Embryonic facial prominence (tissue), 1 donor: ENCODE measurements around the gene CNOT10.
"Not testable (repeated sequence)": the region's sequence is repeated elsewhere in the genome, so short reads cannot be mapped to it uniquely, and the experiment has no call there.

Experiments used
- DNase-seq: peaks from one replicate; pipeline ENCODE4 v3.0.0-alpha.2; 2016; ENCODE audit errors: extremely low spot score

Gene CNOT10

GRCh38 chr3:32686713-32687112 is 1.7 kb downstream of the CNOT10 start:
- DNase-seq: no peak

DNA sequence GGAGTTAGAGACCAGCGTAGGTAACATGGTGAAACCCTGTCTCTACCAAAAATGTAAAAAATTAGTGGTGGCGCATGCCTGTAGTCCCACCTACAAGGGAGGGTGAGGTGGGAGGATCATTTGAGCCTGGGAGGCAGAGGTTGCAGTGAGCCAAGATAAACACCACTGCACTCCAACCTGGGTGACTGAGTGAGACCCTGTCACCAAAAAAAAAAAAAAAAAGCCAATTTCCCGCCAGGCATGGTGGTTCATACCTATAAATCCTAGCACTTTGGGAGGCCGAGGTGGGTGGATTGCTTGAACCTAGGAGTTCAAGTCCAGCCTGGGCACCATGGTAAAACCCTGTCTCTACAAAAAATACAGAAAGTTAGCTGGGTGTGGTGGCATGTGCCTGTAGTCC is 6.9 kb downstream of the CNOT10 start:
- no peak for DNase-seq

GRCh38 chr3:32696523-32696922 is 11.5 kb downstream of the CNOT10 start:
- no peak for DNase-seq

DNA sequence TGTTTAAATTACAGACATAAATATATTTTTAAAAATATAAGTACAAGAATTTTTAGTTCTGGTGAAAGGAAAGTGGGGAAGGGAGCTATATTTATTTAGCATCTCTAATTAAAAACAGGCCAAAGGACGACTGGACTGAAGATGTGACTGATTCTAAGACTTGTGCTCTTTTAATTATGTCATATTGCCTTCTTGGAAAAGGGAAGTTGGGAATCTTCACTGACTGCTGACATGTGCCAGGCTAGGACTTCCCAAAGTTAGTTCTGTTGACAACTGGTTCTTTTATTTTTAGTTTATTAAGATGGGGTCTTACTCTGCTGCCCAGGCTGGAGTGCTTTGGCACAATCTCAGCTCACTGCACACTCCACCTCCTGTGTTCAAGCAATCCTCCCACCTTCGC is 13.5 kb downstream of the CNOT10 start:
- DNase-seq: no peak

GRCh38 chr3:32699429-32699828 is 14.4 kb downstream of the CNOT10 start:
- no peak for DNase-seq

DNA sequence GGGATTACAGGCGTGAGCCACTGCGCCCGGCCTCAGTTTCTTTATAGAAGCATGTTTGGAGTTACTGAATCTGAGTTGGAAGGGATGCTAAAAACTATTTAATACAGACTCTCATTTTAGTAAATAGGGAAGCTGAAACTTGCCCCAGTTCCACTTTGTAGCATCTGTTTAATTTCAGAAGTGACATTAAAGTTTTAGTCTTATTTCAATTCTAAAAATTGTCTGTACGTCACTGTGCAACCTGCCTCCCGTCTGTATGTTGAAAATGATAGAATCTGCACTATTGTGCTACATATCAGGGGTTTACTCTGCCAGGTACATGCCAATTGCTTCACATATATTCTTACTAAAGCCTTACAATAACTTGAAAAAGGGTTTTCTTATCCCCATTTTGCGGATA is 15.3 kb downstream of the CNOT10 start:
- no peak for DNase-seq

DNA sequence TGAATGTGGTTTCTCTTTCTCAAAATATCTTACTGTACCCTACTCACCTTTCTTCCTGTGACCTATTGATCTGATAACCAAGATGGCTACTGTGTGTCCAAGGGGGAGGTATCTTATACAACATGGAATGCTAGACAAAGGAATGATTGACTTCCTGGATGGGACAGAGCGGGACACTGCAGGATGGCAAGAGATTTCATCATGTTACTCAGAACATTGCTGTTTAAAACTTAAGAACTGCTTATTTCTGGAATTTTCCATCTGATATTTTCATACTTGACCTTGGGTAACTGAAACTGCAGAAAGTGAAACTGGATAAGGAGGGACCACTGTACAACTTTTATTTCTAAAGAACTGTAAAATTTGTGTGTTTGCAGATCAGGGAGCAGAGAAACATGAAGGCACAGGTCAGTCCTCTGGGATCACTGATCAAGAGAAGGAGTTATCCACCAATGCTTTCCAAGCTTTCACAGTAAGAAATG is 18.5 kb downstream of the CNOT10 start:
- DNase-seq: no peak

DNA sequence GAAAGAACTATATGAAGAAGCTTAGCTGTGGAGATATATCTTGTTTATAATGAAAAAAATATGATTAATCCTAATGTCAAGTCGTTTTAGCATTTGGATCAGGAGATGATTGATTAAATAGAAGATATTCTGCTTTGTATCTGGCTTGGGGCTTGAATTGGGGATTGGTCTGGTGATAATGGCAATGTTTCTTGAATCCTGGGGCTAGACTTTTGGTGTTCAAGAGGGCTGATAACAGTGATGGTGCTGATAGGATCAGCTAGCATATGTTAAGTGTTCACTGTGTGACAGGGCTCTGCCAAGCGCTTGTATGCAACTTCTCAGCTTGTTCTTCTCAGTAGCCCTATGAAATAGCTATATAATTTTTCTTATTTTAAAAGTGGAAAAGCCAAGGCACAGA is 20.2 kb downstream of the CNOT10 start:
- no peak for DNase-seq

- no peak for DNase-seq
Observed at GRCh38 chr3:32706348-32707025, 21.5 kb downstream of the CNOT10 start.

DNA sequence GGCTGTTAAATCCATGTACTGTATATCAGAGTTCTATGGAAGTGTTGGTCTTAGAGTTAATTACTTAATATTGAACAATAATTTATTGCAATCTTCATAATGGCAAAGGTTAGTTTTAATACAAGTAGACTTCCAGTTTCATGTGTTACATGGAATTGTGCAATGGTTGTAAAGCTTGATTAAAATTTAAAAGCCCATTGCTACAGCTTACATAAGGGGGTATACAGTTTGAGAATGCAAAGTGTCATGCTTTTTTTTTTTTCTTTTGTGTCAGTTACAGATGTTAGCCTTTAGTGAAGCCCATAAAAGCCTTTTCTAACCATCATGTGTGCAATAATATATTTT is 22.0 kb downstream of the CNOT10 start:
- DNase-seq: no peak

- DNase-seq: no peak
Observed at GRCh38 chr3:32708672-32709283, 23.8 kb downstream of the CNOT10 start.

- DNase-seq: no peak
Observed at GRCh38 chr3:32709346-32709745, 24.4 kb downstream of the CNOT10 start.

DNA sequence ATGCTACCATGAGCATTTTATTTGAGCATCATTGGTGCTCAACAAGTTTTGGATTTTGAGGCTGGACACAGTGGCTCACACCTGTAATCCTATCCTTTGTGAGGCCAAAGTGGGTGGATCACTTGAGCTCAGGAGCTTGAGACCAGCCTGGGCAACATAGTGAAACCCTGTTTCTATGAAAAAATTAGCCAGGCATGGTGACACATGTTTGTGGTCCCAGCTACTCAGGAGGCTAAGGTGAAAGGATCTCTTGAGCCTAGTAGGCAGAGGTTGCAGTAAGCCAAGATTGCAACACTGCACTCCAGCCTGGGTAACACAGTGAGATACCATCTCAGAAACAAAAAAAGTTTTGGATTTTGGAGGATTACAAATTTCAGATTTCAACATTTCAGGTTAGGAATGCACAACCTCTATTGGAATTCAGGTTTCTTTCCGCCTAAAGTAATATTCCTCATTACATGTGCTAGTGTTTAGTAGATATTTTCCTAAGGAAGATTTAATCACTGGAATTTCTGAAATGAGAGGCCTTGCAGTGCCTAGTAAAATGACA is 27.6 kb downstream of the CNOT10 start:
- DNase-seq: no peak

DNA sequence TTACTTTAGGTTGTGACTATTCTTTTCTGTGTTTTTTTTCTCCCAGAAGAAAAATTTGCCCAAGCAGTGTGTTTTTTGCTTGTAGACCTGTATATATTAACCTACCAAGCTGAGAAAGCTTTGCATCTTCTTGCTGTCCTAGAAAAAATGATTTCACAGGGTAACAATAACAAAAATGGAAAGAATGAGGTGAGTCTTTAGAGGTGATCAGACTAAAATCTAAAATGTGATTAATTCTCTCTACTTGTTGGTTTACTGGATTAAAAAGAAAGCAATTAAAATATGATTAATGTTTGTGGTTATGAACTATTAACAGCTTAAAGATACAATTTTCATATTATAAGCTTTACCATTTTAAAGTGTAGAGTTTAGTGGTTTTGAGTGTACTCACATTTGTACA is 28.2 kb downstream of the CNOT10 start:
- DNase-seq: no peak

- no peak for DNase-seq
Observed at GRCh38 chr3:32719335-32719734, 34.3 kb downstream of the CNOT10 start.

GRCh38 chr3:32719931-32720330 is 34.9 kb downstream of the CNOT10 start:
- DNase-seq: no peak

- DNase-seq: no peak
Observed at GRCh38 chr3:32725721-32726120, 40.7 kb downstream of the CNOT10 start.

DNA sequence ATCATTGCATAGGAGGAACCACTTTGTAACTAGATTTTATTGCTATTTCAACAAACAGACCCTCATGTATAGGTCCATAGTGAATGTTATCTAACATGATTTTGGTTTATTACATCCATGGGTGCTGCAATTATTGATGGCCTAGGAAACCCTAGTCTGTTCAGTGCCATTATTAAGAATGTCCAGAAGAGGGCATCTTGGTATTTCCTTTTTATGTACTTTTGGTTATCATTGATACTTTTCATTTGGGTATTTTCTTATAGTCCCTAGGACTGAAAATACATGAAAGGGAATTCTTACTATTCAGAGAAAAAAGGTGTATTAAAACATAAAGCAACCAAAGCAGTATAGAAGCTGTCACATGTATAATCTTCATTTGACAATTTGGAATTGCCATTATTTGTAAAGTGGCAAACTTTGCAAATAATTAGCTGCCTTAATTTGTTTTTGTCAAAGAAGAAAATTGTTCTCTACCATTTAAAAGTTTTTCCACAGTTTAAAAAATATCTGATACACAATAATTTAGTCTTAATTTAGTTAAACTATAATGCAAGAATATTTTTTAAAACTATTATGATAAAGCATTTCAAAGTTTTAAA is 48.7 kb downstream of the CNOT10 start:
- DNase-seq: peak; percentile 14

- DNase-seq: no peak
Observed at GRCh38 chr3:32734756-32735155, 49.8 kb downstream of the CNOT10 start.

DNA sequence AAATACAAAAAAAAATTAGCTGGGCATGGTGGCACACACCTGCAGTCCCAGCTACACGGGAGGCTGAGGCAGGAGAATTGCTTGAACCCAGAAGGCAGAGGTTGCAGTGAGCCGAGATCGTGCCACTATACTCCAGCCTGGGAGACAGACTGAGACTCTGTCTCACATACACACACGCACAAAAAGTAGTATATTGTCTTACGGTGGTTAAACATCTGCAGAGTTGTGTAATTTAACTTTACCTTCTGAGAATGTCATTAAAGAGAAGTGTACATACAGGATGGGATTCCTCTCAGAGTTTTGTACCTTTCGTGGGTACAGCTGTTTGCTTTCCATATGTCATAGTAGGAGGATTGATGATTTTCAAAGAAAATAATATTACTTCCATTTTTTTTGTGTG is 58.5 kb downstream of the CNOT10 start:
- DNase-seq: not testable (repeated sequence)

- DNase-seq: no peak
Observed at GRCh38 chr3:32743934-32744333, 58.9 kb downstream of the CNOT10 start.

GRCh38 chr3:32751377-32751776 is 66.4 kb downstream of the CNOT10 start:
- no peak for DNase-seq

DNA sequence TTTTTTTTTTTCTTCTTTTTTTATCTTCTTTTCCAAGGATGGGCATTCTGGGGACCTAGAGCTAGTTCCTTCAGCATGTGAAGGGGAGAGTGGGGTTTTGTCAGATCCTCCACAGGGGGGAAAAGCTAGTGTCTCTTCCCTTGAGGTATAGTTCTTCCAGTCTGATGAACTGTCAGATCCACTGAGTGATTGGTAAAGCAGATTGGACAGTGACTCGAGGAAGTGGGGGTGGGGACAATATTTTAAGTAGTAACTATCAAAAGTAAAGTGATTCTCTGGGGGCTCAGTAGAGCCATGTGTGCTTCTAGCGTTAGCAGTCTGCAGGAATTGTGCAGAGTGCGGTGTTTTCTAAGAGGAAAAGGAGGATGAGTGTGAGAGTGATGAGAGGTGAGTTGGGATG is 70.8 kb downstream of the CNOT10 start:
- no peak for DNase-seq
